ENCODE data around the gene ADGRG7.

Gene ADGRG7

DNA sequence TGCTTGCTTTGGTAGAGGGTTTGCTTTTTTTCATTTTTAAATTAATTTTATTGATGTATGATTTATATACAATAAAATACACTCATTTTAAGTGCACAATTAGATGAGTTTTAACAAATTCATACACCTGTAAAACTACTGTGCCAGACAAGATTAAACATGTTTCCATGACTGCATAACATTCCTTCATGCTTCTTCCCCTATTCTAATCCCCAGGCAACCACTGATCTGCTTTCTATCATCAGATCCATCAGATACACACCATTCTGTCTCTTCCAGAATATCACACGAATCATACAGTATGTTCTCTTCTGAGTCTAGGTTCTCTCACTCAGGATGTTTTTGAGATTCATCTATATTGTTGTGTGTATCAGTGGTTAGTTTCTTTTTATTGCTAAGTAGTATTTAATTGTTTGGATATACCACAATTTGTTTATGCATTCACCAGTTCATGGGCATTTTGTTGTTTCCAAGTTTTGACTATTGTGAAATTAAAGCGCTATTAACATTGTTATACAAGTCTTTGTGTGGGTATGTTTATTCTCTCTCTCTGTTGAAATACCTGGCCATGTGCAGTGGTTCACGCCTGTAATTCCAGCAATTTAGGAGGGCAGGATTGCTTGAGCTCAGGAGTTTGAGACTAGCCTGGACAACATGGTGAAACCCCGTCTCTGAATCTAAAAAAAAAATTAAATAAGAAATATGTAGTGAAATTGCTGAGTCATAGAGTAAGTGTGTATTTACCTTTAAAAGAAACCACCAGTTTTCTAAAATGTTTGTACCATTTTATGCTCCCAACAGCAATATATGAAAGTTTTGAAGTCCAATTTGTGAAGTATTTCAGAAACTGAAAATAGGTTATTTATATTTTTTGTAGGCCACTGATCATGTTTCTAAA is 92.9 kb downstream of the ADGRG7 start:
- DNase-seq = no peak

DNA sequence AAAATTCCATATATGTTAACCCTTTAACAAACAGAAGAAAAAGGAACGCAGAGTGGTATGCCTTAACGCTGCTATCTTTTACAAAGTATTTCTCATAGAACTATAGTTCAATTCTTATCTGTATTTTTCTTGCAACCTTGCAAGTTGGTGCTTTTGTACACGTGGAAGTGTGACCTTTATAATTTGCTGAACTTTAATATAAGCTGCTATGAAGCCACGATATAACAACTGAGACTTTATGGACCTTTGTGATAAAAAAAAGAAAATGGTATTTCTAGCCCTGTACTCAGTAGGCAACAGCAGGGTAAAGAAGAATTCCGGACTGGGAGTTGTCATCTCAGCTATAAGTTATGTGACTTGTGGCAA is 93.6 kb downstream of the ADGRG7 start:
- no peak for DNase-seq

DNA sequence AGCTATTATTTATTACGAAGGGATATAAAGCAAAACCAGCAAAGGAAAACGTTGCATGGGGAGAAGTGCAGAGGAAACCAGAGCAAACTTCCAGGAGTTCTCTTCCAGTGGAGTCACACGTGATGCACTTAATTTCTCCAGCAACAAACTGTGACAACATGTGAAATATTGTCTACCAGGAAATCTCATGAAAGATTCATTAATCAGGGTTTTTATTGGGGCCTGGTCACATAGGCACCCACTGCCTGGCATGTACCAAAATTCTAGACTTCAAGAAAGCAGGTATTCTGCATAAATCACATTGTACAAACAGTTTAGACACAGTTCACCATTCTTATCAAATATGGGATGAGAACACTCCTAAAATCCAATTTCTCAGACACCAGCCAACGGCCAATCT is 94.5 kb downstream of the ADGRG7 start:
- no peak for DNase-seq

DNA sequence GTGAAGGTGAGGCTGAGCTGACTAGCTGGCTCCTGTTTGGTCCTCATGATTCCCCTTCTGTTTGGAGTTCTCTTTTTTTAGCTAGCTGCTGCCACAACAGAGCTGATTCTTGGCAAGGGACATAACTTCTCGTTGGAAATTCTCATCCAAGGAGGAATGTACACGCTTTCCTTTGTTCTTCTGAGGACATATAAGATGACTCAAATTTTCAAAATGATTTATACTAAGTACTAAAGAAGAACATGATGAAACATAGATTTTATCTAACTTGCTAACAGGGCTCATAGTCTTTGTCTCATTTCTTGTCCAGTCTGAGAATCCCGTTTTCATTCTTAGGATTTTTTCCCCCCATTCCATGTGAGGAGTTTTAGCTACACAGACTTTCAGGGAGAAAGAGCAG is 97.0 kb downstream of the ADGRG7 start:
- DNase-seq = no peak

DNA sequence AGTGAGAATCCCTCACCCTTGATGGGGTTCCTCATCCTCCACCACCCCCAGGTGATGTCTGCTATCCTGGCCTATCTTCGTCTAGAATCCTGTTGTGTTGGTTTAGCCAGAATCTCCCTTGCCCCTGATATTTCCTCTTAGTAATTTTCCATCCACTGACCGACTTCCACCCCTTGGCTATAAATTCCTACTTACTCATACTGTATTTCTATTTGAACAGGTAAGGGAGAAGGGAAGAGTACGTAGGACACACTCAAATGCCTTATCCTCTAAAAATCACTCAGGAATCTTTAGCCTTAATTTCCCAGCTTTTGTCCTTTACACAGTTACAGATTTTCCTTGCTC is 99.2 kb downstream of the ADGRG7 start:
- no peak for DNase-seq

- peak; percentile 99 for DNase-seq
Observed at GRCh38 chr3:100708989-100709841, 99.8 kb downstream of the ADGRG7 start, which contains the start of gene TFG. TSS of gene TFG (plus strand) at chr3:100709494. CDS start at chr3:100713686, 4,192 bp downstream.

DNA sequence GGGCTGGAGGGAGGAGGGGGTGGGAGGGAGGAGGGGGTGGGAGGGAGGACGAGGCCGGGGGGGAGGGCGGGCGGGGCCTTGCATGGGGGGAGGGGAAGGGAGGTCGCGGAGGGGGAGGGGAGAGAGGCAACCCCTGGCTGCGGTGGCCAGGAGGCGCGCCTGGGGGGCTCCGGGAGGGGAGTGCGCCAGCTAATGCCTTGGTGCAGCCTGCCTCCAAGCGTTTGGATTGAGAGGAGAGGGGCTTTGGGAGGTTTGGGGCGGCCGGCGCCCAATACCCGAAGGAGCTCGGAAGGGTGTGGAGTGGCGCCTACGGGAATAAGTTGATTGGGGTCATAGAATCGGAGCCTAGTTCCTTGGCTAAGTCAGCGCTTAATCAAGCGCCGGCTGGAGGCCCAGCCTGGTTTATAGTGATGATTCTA is 100.5 kb downstream of the ADGRG7 start:
- DNase-seq = peak; percentile 29 to 32

- peak; percentile 43 to 64 for DNase-seq
Observed at GRCh38 chr3:100710261-100710968, 101.0 kb downstream of the ADGRG7 start.

- no peak for DNase-seq
Observed at GRCh38 chr3:100715176-100715575, 105.8 kb downstream of the ADGRG7 start.

DNA sequence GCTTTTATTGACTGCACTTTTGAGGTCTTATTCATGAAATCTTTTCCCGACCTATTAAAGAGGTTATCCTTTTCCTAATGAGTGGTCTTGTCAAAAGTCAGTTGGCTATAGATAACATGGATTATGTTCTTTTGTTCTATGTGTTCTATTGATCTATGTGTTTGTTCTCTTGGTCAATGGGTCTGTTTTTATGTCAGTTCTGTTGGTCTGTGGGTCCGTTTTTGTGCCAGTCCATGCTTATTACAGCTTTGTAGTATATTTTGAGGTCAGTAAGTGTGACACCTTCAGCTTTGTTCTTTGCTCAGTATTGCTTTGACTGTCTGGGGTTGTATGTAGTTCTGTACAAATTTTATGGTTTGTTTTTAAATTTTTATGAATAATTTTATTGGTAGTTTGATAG is 107.7 kb downstream of the ADGRG7 start:
- no peak for DNase-seq

- no peak for DNase-seq
Observed at GRCh38 chr3:100717637-100718487, 108.5 kb downstream of the ADGRG7 start.

GRCh38 chr3:100719136-100719535 is 109.7 kb downstream of the ADGRG7 start:
- no peak for DNase-seq

- no peak for DNase-seq
Observed at GRCh38 chr3:100720426-100720825, 111.0 kb downstream of the ADGRG7 start.

DNA sequence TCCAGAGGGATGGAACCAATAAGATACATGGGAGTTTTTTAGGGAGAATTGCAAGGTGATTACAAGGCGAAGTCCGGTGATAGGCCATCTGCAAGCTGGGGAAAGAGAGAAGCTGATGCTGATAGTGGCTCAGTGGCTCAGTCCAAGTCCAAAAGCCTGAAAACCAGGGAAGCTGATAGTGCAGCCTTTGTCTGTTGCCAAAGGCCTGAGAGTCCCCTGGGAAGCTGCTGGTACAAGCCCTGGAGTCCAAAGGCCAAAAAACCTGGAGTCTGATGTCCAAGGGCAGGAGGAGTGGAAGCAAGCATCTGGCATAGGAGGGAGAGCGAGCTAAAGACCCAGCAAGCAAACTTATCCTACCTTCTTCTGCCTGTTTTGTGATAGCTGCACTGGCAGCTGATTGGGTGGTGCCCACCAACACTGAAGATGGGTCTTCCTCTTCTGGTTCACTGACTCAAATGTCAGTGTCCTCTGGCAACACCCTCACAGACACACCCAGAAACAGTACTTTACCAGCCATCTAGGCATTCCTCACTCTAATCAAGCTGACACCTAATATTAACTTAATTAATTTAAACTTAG is 116.6 kb downstream of the ADGRG7 start:
- DNase-seq = no peak

- DNase-seq = no peak
Observed at GRCh38 chr3:100726706-100727105, 117.3 kb downstream of the ADGRG7 start.

GRCh38 chr3:100730524-100730923 is 121.1 kb downstream of the ADGRG7 start:
- no peak for DNase-seq

DNA sequence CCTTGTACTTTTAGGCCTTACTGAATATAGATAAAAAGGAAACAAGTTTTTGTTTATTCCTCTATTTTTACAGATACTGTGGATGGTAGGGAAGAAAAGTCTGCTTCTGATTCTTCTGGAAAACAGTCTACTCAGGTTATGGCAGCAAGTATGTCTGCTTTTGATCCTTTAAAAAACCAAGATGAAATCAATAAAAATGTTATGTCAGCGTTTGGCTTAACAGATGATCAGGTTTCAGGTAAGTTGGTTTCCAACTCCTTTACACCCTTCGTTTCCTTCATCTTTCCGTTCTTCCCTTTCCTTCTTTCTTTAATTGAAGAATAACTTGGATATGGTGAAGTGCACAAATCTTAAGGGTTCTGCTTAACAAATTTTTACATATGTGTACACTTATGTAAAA is 123.0 kb downstream of the ADGRG7 start:
- no peak for DNase-seq

DNA sequence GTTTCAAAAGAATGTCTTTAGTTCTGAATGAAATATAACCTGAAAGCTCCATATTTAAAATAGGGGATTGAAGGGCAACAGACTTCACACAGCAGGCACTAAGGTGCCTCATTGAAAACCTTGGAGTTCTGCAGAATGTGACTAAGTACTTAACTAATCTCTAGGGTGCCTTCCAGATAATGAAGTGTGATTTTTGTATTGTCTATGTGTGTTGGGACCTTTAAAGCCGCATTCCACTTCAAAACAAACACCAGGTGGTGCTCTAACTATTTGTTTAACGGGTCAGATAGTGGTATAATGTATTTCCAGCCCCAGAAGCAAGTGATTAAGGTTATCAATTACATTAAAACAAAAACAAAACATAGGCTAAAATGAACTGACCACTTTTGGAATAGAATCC is 127.9 kb downstream of the ADGRG7 start:
- no peak for DNase-seq

DNA sequence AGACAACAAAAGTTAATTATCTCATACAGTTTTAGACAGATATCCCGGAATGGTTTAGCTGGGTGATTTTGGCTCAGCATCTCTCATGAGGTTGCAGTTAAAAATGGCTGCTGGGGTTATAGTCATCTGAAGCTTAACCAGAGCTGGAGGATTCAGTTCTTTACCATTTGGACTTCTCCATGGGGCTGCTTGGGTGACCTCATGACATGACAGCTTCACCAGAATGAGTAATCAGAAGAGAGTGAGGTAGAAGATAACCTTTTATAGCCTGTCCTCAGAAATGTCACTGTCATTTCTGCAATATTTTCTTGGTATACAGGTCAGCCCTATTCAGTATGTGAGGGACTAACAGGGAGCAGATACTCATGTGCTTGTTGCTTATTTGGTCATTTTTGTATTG is 130.8 kb downstream of the ADGRG7 start:
- no peak for DNase-seq

- DNase-seq = no peak
Observed at GRCh38 chr3:100743535-100743934, 134.1 kb downstream of the ADGRG7 start.

- no peak for DNase-seq
Observed at GRCh38 chr3:100744671-100745070, 135.3 kb downstream of the ADGRG7 start.

Measured in CD4-positive, alpha-beta T cell treated with Interleukin-1 beta for 1 hour (primary cell).